GM21825 (cell line): ENCODE measurements around the gene AP4S1.
A peak's percentile ranks its signal among the peaks of the same experiment; 100 is the strongest.
"Not testable (repeated sequence)": the region's sequence is repeated elsewhere in the genome, so short reads cannot be mapped to it uniquely, and the experiment has no call there.

Experiments used
- ATAC-seq: cut with Tn5 transposase; IDR thresholded peaks from one replicate; pipeline ENCODE4 v1.9.1; 2021; ENCODE audit warnings: mild to moderate bottlenecking, moderate library complexity; ENCODE audit not compliant: unreplicated experiment

Gene AP4S1

GRCh38 chr14:31080484-31080883 lies 55.0 kb downstream of the AP4S1 start:
- ATAC-seq = no peak

- no peak for ATAC-seq
Observed at GRCh38 chr14:31083781-31084180, 58.3 kb downstream of the AP4S1 start.

DNA sequence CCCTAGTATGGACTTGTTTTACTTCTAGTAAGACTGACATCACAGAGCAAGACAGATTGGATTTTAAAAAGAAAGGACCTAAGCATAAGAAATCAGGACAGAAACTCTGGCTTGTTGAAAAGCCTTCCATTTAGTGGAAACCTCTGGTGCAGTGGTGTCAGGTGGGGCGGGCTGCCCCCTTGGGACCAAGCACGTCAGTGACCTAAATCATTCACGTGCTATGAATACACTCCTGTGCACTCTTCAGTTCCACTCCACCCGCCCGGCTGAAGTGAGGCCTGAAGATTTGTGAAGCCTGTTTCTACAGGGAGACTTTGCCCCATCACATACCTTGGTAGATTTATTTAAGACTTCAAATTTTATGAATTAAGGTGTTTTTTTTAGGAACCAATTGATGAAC lies 58.9 kb downstream of the AP4S1 start:
- peak; percentile 82 for ATAC-seq

DNA sequence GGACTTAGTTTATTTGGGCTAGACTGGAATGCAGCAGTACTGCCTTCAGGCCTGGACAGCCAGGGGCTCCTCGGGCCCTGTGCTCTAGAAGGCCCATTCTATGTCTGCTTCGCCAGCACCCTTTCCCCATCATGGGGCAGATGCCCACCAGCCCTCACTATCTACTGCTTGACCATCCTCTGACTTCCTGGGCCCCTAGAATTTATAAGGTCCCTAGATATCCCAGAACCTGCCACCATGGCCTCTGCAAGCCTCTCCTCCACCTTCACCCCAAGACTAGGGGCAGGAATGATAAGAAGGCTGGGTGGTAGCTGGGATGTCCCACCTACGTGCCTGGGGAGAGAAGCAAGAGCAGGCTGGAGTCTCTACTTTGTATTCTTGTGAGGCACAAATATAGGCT lies 59.6 kb downstream of the AP4S1 start:
- no peak for ATAC-seq

GRCh38 chr14:31086466-31086865 lies 61.0 kb downstream of the AP4S1 start:
- ATAC-seq = not testable (repeated sequence)

DNA sequence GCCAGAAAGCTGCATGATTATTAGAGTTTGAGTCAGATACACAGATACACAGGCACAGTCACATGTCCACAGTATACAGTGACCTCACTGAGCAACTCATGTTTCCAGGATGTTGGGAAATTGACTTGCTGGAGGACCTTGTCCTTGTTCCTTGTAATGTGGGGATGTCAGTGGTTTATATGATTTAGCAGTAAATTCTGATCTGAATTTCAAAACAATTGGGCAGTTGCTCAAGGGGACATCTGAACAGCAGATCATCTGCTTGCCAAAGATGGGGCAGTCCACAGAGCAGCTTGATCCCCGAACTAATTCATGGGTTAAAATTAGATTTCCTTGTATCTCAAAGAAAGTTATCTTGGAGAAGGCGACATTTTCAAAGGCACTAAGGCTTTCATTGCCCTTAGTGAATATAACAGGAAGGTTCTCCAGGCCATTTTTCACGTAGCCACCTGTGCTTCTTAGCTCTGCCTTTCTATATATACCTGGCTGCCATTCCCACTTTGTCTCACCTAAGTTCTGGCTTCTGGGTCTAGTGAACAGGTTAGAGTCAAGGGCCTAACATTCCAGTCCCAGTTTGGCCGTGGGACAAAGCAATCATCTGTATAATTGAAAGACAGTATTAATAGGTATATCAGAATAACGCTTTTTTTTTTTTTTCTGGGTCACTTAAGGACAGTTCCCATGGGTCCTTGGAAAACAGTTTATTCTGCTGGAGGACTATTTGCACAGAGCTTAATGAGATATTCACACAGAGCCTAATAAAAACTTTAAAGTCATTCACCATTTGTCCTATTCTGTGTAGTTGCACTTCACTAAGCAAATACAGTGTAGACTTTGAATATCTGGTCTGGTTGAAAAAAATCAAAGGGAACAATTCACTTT lies 65.7 kb downstream of the AP4S1 start:
- no peak for ATAC-seq

DNA sequence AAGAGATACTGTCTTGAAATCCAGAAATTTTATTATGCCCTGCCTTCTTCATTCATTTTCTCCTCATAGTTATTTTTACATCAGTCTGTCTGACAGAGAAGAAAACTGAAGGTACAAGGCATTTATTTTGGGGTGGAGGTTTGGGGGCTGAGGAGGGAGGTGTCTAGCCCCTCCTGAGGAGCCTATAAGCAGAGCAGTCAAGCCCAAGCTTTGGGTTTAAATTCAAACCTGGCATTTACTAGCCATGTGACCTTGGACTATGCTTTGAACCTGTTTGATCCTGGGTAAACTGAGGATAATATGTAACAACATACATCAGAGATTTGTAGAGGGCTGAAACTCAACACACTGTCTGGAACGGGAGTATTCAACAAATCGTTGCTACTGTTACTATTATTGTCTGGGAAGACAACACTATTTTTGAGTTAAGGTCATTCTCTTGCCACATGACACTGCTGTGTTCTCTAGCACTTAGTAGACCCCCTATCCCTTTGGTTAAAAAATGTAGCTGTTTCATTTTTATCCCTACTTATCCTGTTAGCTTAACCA lies 66.8 kb downstream of the AP4S1 start:
- no peak for ATAC-seq

DNA sequence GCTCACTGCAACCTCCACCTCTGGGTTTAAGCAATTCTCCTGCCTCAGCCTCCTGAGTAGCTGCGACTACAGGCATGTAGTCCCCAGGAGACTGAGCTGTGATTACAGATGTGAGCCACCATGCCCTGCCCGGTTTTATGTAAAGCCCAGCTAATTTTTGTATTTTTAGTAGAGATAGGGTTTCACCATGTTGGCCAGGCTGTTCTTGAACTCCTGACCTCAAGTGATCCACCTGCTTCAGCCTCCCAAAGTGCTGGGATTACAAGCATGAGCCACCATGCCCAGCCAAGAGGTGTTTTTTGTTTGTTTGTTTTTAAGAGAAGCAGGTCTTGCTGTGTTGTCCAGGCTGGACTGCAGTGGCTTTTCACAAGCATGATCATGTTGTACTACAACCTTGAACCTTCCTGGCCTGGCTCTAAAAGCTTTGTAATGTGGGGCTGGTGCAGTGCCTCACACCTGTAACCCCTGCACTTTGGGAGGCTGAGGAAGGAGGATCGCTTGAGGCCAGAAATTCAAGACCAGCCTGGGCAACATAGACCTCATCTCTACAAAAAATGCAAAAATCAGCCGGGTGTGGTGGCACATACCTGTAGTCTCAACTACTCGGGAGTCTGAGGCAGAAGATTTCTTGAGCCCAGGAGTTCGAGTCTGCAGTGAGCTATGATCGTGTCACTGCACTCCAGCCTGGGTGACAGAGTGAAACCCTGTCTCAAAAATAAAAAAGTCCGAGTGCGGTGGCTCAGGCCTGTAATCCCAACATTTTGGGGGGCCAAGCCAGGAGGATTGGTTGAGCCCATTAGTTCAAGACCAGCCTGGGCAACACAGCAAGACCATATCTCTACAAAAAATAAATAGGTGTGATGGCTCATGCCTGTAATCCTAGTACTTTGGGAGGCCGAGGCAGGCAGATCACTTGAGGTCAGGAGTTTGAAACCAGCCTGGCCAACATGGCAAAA lies 68.7 kb downstream of the AP4S1 start:
- ATAC-seq = not testable (repeated sequence)

DNA sequence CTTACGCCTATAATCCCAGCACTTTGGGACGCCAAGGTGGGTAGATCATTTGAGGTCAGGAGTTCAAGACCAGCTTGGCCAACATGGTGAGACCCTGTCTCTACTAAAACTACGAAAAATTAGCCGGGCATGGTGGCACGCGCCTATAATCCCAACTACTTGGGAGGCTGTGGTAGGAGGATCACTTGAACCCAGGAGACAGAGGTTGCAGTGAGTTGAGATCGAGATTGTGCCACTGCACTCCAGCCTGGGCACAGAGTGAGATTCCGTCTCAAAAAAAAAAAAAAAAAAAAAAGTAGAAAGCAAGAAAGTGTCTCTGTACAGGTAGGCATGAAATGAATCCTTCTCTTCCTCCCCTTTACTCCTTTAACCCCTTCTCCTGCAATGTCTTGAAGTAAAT lies 70.4 kb downstream of the AP4S1 start:
- ATAC-seq = not testable (repeated sequence)

DNA sequence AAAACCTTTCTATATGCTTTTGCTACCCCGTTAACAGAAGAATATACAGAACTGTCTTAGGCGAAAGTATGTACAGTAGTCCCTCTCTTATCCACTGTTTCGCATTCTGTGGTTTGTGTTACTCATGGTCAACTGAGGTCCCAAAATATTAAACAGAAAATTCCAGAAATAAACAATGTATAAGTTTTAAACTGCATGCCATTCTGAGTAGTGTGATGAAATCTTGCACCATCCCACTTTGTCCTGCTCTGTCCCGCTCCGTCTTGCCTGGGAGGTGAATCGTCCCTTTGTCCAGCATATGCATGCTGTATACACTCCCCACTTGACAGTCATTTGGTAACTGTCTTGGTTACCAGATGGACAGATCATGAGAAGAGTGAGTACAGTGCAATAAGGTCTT lies 70.8 kb downstream of the AP4S1 start:
- ATAC-seq = no peak

GRCh38 chr14:31097081-31097480 lies 71.6 kb downstream of the AP4S1 start:
- ATAC-seq = no peak

GRCh38 chr14:31106768-31107167 lies 81.3 kb downstream of the AP4S1 start:
- ATAC-seq = no peak

- ATAC-seq = no peak
Observed at GRCh38 chr14:31109257-31109656, 83.8 kb downstream of the AP4S1 start.

DNA sequence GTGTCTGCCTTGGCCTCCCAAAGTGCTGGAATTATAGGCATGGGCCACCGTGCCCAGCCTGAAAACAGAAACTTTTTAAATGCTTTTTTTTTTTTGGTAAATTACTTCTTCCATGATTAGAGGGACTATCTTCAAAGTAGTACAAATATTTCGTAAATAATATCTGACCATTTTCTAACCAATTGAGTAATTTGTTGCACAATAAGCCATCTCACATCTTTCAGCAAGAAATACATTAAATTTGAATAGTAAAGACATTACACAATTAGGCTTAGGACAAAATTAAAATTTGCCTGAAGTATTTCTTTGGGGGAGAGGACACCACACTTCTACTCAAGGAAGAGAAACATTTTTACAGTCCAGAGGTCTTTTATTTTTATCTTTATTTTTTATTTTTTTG lies 85.4 kb downstream of the AP4S1 start:
- no peak for ATAC-seq

DNA sequence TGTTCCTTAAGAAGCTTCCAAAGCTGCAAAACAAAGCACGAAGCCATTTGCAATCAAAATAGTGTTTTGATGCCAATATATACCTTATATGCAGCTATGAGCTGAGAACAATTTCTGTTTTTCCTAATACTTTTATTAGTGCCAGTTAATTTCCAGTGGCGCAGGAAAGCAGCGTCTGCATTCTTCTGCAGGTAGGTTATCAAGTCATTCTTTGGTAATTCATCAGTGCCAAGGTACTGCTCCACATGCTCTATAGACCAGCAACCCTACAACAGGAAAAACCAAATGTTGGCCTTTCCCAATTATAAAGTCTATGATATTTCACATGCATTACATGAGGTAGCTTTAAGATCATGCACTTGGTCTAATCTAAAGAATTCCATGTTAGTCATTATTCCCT lies 88.3 kb downstream of the AP4S1 start:
- no peak for ATAC-seq

DNA sequence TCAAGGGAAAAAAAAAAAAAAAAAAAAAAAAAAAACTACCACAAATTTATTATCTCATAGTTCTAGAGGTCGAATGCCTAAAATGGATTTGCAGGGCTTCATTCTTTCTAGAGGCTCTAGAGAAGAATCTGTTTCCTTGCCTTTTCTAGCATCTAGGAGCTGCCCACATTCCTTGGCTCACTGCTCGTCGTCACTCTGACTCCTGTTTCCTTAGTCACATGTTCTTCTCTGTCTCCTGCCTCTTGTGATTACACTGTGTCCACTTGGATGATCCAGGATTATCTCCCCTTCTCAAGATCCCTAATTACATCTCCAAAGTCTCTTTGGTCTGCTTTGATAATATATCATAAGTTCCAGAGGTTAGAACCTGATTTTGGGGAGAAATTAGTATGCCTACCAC lies 93.4 kb downstream of the AP4S1 start:
- no peak for ATAC-seq

- no peak for ATAC-seq
Observed at GRCh38 chr14:31122098-31122611, 96.7 kb downstream of the AP4S1 start.

- ATAC-seq = no peak
Observed at GRCh38 chr14:31122921-31123320, 97.5 kb downstream of the AP4S1 start.

GRCh38 chr14:31124197-31124596 lies 98.7 kb downstream of the AP4S1 start:
- ATAC-seq = no peak

GRCh38 chr14:31125231-31125630 lies 99.8 kb downstream of the AP4S1 start:
- no peak for ATAC-seq

DNA sequence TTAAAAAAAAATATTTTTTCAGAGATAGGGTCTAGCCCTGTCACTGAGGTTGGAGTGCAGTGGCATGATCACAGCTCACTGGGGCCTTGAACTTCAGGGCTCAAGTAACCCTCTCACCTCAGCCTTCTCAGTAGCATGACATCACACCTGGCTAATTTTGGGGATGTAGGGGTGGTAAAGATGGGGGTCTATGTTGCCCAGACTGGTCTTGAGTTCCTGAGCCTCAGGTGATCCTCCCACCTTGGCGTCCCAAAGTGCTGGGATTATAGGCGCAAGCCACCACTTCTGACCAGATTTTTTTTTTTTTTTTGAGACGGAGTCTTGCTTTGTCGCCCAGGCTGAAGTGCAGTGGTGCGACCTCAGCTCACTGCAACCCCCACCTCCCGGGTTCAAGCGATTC lies 101.2 kb downstream of the AP4S1 start:
- ATAC-seq = no peak
